ENCODE measurements around the gene SEC14L6.

The SEC14L6 gene

GRCh38 chr22:30481711-30482110, 64.8 kb downstream of the SEC14L6 start:
- CTCF ChIA-PET = interaction anchor here (0.7 kb wide), 1 partner anchor 22 kb away, joined by 3 read pairs; no protein-coding TSS in a partner anchor
- TF ChIP-seq, protein P1, sequence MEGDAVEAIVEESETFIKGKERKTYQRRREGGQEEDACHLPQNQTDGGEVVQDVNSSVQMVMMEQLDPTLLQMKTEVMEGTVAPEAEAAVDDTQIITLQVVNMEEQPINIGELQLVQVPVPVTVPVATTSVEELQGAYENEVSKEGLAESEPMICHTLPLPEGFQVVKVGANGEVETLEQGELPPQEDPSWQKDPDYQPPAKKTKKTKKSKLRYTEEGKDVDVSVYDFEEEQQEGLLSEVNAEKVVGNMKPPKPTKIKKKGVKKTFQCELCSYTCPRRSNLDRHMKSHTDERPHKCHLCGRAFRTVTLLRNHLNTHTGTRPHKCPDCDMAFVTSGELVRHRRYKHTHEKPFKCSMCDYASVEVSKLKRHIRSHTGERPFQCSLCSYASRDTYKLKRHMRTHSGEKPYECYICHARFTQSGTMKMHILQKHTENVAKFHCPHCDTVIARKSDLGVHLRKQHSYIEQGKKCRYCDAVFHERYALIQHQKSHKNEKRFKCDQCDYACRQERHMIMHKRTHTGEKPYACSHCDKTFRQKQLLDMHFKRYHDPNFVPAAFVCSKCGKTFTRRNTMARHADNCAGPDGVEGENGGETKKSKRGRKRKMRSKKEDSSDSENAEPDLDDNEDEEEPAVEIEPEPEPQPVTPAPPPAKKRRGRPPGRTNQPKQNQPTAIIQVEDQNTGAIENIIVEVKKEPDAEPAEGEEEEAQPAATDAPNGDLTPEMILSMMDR (conservative IDR thresholded peaks at IDR 0.05; ENCODE audit: low read depth) = no peak
- POLR2A ChIA-PET (ENCODE audit: low non-redundant PET) = no interaction called here
- no peak for DNase-seq (ENCODE audit: low spot score)
- no peak overlapping the region for H3K27ac ChIP-seq

GRCh38 chr22:30479981-30480380, 66.6 kb downstream of the SEC14L6 start:
- ChIA-PET POLR2A (ENCODE audit: low non-redundant PET) (no interaction called here), CTCF (no interaction called here)
- TF ChIP-seq, protein P1 (conservative IDR thresholded peaks at IDR 0.05; ENCODE audit: low read depth) = no peak
- DNase-seq (ENCODE audit: low spot score) = no peak
- H3K27ac ChIP-seq = no peak overlapping the region

DNA sequence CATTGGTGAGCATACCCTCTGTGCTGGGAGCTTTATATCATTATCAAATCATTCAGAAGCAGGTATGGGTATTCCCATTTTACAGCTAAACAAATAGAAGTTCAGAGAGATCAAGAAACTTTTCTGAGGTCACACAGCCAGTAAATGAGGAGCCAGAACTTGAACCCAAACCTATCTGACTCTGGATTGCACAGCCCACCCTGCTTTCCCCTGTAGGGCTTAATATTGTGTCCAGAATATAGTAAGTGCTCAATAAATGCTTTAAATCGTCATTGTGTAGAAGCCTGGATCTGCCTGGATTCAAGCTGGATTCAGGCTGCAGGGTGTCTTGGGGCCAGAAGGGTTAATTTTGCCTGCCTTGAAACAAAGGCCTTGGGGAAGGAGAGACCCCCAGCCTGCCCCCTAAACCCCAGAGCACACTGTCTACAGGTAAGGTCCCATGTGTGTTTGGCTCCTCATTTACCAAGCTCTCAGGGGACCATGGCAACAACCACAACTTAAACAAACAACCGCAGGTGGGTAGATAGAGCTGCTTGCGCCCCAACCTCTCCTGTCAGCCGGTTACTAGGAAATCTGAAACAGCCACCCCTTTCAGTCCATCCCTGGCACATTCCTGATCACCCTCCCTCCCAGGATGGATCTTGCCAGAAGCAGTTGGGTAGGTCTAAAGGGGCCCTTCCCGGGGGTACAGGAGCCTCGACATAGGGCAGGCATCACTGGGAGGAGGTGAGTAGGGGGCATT, 71.7 kb downstream of the SEC14L6 start:
- ChIA-PET CTCF (interaction anchor here (0.5 to 0.6 kb wide), 2 partner anchors 38 to 876 kb away, joined by 3 read pairs; no protein-coding TSS in a partner anchor), POLR2A (ENCODE audit: low non-redundant PET) (no interaction called here)
- H3K27ac ChIP-seq = no peak overlapping the region
- TF ChIP-seq, protein P1 (conservative IDR thresholded peaks at IDR 0.05; ENCODE audit: low read depth) = no peak
- no peak for DNase-seq (ENCODE audit: low spot score)

DNA sequence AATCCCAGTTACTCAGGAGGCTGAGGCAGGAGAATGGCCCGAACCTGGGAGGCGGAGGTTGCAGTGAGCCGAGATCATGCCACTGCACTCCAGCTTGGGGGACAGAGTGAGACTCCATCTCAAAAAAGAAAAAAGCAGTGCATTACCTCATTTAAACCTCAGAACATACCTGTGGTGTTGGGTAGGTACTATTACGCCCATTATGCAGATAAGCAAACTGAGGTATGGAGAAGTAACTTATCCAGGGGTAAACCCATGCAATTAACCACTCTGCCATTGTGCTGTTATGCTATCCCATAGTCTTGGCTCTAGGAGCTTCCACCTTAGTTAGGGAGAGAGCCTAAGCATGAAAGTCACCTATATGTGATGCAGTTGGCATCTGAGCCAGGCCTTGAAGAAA, 72.4 kb downstream of the SEC14L6 start:
- ChIA-PET POLR2A (ENCODE audit: low non-redundant PET) (no interaction called here), CTCF (no interaction called here)
- no peak overlapping the region for H3K27ac ChIP-seq
- DNase-seq (ENCODE audit: low spot score) = no peak
- TF ChIP-seq, protein P1 (conservative IDR thresholded peaks at IDR 0.05; ENCODE audit: low read depth) = no peak

- TF ChIP-seq, protein P1 (conservative IDR thresholded peaks at IDR 0.05; ENCODE audit: low read depth) = no peak
- no peak for DNase-seq (ENCODE audit: low spot score)
- ChIA-PET POLR2A (ENCODE audit: low non-redundant PET) (no interaction called here), CTCF (no interaction called here)
- 0 out of 2 replicates have a peak overlapping the region, but pooled peaks have one; percentile 7 for H3K27ac ChIP-seq
Observed at GRCh38 chr22:30472994-30473720, 73.4 kb downstream of the SEC14L6 start.
